T-helper 2 cell treated with Interferon-gamma antibody and Interleukin-4, amounts not matched to agents 100 ng/mL and 5 ng/mL, for 36 hours (primary cell): ENCODE results near the gene ZDHHC1. TPM values are rescaled to one million over a fixed set of nuclear protein-coding genes. Genes with fewer than 3 reads are reported as not detected.

Source experiments
- intact Hi-C: fragments of 100-400 bp; cut with micrococcal nuclease; formaldehyde crosslinking; loops from one replicate; pipeline ENCODE4 v1.15.1; 2023
- total RNA-seq: library from RNA; stranded (reverse); gene quantifications from 2 replicates; pipeline ENCODE4 v1.2.3, GENCODE V29; 2022

The ZDHHC1 gene, protein sequence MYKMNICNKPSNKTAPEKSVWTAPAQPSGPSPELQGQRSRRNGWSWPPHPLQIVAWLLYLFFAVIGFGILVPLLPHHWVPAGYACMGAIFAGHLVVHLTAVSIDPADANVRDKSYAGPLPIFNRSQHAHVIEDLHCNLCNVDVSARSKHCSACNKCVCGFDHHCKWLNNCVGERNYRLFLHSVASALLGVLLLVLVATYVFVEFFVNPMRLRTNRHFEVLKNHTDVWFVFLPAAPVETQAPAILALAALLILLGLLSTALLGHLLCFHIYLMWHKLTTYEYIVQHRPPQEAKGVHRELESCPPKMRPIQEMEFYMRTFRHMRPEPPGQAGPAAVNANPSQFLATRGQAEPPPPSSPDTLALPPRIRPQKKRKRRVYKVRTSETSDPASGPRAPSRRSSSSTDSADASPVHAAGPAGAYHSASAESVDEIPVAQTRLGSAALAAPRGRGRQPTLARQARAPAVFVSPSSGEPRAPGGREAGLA
- 0.36 and 0.48 TPM in 2 replicates for total RNA-seq

GRCh38 chr16:67415872-67416793 is at the start of gene ZDHHC1:
Gene ZDHHC1, minus strand, starts transcription at chr16:67416477. Its CDS starts 8,702 bp downstream, at chr16:67407775.
- intact Hi-C loops = no loop called here

- intact Hi-C loops = no loop called here
Measured at GRCh38 chr16:67464565-67464964, 48.3 kb upstream of the ZDHHC1 start.

GRCh38 chr16:67463691-67464090 is 47.4 kb upstream of the ZDHHC1 start:
- intact Hi-C loops = no loop called here

DNA sequence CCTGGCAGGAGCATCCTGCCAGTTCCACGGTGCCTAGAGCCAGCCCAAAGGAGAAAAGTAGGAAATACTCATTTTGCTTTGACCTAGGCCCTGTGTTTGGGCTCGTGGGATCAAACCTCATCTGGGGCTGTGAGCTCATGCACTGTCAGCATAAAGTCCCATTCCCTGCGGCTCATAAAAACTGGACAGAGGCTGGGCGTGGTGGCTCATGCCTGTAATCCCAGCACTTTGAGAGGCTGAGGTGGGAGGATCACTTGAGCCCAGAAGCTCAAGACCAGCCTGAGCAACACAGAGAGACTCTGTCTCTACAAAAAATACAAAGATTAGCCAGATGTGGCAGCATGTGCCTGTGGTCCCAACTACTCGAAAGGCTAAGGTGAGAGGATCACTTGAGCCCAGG is 46.8 kb upstream of the ZDHHC1 start:
- intact Hi-C loops = no loop called here

DNA sequence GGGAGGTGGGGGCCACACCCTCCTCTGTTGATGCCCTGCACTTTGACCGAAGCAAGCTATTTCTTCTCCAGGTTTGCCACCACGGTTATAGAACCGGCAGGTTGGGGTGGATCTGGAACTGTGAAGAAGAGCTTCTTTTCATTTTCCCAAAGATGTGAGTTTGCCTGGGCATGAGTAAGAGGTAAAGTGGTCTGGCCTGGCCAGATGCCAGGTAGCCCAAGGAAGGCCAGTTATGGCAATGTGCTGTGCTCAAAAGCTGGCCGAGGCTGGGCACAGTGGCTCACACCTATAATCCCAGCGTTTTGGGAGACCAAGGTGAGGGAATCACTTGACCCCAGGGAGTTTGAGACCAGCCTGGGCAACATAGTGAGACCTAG is 46.0 kb upstream of the ZDHHC1 start:
- intact Hi-C loops = no loop called here

GRCh38 chr16:67461600-67462278 is 45.5 kb upstream of the ZDHHC1 start:
- intact Hi-C loops = no loop called here

- intact Hi-C loops = no loop called here
Measured at GRCh38 chr16:67460961-67461360, 44.7 kb upstream of the ZDHHC1 start.

DNA sequence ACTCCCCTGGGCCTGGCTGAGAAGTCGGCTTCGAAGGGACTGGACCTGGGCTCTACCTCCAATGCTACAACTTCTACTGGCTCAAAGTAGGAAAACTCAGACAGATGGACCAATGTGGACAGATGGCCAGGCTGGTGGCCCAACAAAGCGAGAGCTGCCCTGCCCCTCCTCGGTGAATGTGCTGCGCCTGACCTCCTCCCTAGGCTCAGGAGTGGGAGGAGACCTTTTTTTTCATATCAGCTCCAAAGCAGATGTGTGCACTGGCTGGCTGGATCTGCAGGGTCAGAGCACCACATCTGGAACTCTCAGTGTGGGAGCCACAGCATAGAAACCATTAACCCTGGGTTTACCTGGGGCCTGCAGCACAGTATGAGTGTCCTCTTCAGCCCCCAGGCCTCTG is 43.9 kb upstream of the ZDHHC1 start:
- intact Hi-C loops = no loop called here

- intact Hi-C loops = no loop called here
Measured at GRCh38 chr16:67459861-67460150, 43.5 kb upstream of the ZDHHC1 start.

DNA sequence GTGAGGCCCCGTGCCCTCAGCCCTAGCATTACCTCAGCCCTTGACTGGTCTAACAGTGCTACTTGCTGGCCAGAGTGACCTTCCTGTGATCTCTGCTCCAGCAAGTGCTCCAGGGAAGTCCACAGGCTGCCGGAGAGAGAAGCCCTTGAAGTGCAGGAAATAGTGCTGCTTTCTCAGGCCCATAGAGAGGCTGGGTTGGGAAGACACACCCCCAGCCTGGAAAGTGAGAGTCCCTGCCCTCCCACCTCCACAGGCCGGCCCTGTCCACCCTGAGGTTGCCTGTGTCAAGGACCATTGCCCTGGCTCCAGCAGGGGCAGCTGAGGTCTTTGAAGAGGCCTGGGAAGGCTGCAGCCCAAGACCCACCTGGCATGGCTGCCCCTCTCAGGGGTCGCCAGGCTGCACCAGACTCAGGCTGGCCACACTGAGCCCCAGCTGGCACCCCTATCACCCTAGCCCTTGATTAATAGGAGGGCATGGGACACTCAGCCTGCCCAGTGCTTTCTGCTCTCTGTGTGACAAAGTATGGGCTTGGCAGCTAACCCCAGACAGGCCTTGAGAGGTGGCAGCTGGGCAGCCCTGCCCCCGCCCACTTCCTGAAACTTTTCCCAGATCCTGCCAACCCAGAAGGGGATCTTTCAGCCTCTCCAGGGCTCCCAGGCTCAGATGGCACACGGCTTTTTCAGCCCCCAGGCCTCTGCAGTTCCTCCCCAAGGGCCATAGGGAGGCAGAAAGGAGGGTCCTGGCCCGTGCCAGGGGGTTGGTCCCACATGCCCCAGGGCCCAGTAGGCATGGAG is 43.0 kb upstream of the ZDHHC1 start:
- intact Hi-C loops = no loop called here

GRCh38 chr16:67458121-67458641 is 41.9 kb upstream of the ZDHHC1 start:
- intact Hi-C loops = no loop called here

DNA sequence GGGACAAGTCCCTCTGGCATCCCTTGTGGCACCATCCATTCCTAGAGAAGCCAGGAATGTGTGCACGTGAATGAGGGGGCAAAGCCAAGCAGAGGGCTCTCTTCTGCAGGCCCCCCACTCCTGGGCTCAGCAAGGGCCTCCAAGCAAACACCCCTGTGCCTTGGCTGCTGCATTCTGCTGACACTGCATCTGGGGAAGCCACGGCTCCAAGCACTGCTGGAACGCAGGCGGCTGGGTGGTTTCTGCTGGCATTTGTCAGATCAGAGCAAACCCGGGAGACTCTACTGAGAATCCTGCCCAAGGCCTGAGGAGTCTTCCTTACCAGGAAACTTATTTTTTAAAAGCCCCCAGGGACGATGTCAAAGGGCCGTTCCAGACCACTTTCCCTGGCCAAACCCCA is 41.3 kb upstream of the ZDHHC1 start:
- intact Hi-C loops = no loop called here

DNA sequence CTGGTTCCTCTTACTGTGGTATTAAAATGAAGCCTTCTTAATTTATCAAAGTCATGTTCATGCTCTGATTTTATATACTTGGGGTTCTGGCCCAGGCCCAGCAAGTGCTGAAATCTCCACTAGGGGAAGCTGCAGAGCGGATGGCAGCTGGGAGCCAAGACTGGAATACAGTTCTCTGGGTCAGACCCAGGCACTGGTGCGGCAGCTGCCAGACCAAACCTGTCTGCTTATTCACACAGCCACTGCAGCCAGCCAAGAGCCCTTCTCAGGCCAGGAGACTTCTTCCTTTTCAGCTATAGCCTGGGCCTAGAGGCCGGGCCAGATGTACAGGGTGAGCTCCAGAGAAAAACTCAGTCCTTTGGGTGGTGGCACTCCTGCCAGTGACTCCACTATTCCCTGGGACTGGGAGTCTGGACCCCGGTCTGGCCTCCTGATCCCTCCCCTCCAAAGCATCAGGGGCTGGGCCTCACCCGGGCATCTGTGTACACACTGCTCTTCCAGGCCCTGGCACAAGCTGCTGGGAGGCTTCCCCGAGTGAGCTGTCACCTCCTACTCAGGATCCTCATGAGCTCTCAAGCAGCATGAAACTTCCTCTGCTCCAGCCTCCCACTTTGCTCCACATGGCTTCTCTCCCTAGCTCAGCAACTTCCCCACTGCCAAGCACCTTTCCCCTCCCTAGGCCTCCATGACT is 40.3 kb upstream of the ZDHHC1 start:
- intact Hi-C loops = no loop called here

GRCh38 chr16:67454852-67455251 is 38.6 kb upstream of the ZDHHC1 start:
- intact Hi-C loops = no loop called here

- intact Hi-C loops = no loop called here
Measured at GRCh38 chr16:67454104-67454503, 37.8 kb upstream of the ZDHHC1 start.

DNA sequence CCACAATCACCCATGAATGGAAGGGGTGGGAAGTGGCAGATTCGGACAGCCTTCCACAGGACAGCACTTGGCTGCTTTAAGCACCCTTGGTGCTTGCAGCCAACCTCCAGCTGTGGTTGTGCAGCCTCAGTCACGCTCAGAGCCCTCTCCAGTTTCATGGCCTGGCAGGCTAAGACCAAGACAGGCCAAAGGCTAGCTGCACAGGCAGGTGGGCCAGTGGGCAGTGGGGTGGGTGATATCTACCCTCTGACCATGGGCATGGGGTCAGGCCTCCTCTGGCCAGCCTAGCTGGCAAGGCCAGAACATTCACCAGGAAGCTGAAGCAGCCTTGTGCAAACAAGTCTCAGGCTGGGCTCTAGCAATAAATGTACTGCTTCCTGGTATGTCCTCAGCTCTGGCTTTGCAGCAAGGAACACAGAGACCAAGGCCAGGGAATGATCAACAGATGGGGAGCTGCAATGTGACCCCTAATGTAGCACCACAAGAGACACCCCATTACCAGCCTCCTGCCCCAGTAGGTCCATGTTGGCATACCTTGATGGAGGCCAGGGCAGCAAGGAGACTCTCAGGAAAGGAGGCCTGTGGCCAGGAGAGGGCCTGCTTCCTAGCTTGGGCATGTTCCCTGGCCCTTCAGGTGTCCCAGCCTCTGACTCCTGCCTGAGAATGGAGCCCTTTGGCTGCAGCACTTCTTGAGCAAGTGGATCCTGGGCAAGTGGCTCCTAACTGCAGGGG is 35.6 kb upstream of the ZDHHC1 start:
- intact Hi-C loops = no loop called here

DNA sequence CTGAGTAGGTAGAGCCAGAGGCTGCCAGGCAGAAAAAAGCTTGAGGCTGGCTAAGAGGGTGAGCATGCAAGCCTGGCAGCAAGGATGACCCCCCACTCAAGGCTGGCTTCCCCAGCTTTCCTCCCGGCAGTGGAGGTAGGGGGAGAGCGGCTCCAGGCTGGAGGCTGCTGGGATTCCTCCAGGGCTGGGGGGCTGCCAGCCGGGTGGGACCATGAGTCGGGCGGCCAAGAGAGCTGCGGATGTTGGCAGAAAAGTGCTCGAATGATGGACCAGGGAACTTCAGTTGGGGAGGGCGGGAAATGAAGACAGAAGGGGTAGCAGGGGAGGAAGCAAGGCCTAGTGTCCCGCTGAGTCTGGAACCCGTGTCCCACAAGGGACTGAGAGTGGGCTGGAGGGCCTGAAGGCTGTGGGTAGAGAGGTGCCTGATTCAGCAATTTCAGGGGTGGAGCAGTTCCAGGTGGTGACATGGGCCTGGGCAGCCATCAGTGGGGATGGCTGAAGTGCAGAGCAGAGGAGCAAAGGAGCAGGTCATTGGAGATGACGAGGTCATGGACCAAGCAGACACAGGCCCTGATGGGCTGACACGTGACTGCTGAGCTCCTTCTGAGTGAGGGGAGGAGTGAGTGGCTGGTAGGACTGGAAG is 34.9 kb upstream of the ZDHHC1 start:
- intact Hi-C loops = no loop called here

DNA sequence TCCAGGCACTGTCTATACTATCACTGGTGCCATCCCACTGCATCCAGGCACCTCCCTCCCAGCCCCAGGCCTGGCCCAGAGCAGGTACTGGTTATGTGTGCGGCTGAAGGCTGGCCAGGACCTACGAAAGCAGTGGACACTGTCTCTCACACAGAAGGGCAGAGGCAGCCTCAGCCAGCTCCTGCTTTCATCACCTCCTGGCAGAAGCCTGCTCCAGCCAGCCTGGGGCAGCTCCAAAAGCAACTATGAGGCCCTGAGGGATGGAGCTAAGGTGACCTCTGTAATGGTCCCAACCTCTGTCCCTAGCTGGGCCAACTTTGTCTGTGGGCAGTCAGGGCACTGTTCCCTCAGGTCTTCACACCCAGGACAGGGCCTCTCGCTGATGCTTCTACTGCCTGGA is 33.5 kb upstream of the ZDHHC1 start:
- intact Hi-C loops = no loop called here

DNA sequence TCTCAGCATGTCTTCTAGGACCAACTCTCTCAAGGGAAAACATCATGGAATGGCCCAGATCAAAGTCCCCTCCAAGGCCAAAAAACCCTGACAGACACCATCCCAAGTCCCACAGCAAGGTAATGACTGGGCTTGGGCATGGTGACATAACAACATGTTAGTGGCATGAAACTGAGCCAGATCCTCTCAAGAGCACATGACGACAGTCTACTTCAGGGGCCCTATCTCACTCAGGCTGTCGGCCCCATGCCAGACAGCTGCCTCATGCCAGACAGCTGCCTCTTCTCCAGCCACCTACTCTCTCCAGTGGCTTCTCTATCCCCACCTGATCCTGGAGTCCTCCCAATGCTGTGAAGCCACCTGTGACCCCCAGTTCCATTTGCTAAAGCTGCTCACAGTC is 33.1 kb upstream of the ZDHHC1 start:
- intact Hi-C loops = no loop called here
